Stimulated activated CD8-positive, alpha-beta memory T cell treated with anti-CD3 and anti-CD28 coated beads, Interleukin-7, amount 100 ng/mL, for 48 hours (primary cell): Measurements from ENCODE around the gene PLCG2.
"Not testable (repeated sequence)": the region's sequence is repeated elsewhere in the genome, so short reads cannot be mapped to it uniquely, and the experiment has no call there.

ENCODE experiments used
- DNase-seq, 2 donors: peaks; one replicate each; pipeline ENCODE4 v3.0.0-alpha.2; 2020; ENCODE audit warnings: low read depth in 1 of 2; ENCODE audit errors: extremely low read depth in 1 of 2

Gene PLCG2

DNA sequence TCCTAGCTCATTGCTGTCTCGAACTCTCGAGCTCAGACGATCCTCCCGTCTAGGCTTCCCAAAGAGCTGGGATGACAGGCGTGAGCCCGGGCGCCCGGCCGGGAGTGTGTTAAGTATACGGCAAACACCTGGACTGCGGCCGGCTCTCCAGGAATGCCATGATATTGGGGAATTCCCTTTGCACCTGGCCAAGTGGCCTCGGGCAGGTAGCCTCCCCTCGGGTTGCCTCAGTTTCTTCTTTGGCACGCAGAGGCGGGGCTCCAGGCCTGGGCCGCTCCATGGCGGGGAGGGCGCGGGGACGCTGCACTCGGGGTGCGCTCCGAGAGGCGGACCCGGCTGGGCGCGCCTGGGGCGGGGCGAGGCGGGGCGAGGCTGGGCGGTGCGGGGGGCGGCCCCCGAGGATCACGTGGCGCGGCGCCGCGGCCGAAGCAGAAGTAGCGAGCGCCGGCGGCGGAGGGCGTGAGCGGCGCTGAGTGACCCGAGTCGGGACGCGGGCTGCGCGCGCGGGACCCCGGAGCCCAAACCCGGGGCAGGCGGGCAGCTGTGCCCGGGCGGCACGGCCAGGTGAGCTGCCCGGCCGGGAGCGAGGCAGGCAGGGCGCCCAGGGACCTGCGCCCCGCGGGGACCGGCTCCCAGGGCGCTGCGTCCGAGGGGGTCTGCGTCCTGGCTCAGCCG, at the start of gene PLCG2:
TSS of gene PLCG2 (plus strand) at position 431 of the 675 bp plus-strand sequence. CDS start 6,699 bp downstream, outside the sequence.
- DNase-seq: peak; percentile 43 to 69

DNA sequence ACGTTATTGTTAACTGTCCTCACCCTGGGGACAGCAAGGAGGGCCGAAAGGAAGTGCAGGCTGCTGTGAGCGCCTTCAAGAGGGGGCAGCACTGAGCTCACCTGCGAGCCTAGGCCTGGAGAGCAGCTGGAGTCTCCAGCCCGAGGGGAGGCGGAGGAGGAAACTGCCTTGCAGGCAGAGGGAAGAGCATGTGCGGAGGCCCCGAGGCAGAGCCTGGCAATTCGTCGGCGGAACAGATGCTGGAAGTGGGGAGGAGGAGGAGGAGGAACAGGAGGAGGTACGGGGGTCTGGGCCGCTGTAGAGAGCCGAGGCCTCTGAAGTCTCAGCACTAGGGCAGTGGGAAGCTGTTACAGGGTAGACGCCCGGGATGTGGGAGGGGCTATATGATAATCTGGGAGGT, 49.6 kb upstream of the PLCG2 start:
- no peak for DNase-seq

- peak; percentile 23 to 30 for DNase-seq
Measured at GRCh38 chr16:81730090-81731051, 48.7 kb upstream of the PLCG2 start.

DNA sequence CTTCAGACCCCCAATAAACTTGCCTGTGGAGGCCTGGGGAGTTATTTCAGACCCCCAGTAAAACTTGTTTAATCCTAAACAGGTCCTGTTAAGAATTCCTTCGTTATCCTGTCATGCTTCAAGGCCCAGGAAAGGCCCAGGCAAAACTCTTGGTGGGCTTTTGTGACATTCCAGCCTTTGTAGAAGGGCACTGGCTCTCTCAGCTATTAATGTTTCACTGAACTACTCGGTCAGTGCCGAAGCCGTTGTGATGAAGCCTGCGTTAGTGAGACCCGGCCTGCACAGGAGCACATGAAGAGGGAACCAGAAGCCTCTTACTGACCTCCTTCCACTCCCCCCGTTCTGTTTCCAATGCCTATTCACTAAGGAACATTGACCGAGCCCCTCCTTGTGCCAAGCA, 47.4 kb upstream of the PLCG2 start:
- no peak for DNase-seq

DNA sequence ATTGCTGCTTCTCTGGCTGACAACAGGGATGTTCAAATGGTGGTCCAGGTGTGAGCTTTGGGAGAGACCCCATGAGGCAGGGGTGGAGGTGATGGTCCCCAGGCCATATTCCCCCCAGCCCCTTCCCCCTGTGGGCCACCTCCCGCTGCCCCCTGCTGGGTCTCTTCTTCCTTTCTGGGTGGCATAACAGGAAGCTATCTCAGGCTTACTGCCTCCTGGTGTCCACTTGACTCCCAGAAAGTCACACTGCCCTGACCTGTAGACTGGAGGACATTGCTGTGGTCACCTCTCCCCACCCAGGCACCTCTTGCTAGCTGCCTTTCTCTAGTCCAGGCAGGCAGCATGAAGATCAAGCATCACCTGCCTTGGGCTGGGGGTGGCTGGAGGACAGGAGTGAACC, 46.4 kb upstream of the PLCG2 start:
- DNase-seq: no peak

DNA sequence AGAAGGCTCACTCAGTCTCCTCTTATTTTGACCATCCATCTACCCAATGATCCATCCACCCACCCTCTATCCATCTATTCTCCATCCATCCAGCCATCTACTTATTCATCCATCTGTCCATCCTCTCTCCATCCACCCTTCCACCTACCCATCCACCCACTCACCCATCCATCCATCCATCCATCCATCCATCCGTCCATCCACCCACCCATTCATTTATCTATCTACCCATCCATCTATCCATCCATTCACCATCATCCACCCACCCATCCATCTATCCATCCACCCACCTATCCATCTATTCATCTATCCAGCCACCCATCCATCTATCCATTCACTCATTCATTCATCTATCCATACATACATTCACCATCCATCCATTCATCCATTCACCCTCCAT, 45.8 kb upstream of the PLCG2 start:
- no peak for DNase-seq

DNA sequence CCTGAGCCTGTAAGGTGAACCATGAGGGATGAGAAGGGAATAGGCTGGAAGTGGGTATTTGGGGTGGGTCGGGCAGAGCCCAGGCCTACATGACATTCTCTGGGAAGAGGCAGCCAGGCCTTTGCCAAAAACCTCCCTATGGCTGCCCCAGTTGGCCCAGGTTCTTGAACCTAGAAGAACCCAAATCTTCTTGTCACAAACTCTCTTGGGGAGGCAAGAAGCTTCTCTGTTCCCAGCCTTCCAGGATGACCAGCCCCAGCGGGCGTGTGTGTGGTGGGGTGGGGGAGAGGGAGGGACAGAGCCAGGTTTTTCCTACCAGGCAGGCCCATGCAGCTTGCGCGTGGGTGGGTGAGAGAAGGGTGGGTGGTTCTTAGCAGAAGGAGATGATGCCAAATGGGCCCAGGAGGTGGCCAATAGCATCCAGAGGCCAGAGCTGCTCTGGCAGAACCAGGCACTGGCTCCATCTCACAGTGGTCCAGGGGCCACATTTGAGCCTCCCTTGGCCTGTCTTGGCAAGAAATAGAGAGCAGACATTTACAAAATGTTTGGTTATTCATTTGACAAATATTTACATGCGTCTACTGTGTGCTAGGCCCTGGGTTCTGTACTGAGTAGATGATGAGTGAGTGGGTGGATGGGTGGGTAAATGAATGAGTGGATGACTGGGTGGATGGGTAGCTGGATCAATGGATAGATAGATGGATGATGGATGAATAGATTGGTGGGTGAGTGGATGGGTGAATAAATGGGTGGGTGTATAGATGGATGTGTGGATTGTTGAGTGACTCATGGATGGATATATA, 44.3 kb upstream of the PLCG2 start:
- no peak for DNase-seq

DNA sequence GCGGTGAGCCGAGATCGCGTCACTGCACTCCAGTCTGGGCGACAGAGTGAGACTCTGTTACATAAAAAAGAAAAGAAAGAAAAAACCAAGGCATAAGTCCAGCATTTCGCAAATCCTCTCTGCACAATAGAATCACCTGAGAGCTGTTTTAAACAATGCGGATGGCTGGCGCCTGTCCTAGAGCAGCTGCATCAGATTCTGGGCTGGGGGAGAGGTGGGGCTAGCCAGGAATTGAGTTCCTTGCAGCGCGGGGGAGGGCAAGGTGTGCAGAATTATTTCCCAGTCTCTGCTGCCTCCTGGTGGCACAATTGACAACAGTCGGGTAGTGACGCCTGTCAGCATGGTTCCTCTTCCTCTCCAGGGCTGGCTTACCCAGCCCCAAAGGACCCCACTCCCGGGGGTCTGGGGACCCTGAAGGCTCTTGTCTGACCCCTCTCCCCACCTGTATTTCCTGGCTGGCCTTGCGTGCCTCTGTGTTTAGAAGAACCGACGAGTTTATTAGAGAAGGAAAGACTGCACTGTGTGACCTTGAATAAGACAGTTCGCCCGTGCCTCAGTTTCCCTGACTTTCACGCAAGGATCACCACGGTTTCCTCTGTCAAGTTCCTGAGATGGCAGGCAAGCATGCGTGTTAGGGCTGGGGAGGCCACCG, 41.1 kb upstream of the PLCG2 start:
- DNase-seq: peak; percentile 57 to 74

DNA sequence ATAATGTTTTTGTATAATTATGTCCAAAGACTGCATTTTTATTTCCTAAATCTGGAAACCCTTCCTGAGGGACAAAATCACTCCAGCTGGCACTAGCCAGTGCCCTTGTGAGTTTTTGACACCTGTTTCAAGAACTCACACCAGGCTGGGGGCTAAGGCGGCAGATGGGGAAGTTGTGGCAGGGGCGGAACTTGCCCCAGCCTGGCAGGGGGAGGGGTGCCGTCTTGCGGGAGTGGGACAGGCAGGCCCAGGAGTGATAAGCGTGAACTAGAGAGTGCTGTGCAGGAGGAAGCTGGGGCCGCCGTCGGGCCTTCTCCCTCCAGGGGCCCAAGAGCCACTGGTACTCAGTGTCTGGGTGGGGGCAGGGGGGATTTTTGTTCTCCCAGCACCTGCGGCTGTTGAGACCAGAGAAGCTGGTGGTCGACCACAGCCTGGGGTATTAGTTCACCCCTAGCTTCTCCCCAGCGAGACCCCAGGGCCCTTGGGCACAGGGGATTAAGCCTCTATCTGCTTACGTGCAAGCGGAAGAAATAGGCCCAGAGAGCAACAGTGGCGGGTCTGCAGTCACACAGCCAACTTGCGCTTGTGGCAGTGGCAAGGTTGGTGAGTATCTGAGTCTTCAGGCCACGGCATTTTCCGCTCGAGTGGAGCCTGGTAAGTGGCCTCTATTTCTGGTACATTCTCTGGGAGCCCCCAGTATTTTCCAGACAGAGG, 40.2 kb upstream of the PLCG2 start:
- DNase-seq: no peak

GRCh38 chr16:81739503-81739902, 39.6 kb upstream of the PLCG2 start:
- no peak for DNase-seq

DNA sequence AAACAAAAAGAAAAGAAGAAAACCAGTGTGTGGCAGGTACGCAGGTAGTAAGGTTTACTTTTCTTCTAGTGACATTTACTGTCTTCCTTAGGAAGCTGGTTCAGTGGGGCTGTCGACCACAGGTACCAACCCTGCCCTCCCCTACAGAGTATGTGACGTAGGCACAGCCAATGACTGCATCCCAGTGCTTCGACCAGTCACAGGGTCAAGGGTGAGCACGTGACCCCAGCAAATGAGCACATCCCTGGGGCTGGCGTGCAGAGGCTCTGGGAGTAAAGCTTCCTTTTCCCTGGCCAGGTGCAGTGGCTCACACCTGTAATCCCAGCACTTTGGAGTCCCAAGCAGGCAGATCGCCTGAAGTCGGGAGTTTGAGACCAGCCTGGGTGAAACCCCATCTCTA, 38.9 kb upstream of the PLCG2 start:
- DNase-seq: no peak

DNA sequence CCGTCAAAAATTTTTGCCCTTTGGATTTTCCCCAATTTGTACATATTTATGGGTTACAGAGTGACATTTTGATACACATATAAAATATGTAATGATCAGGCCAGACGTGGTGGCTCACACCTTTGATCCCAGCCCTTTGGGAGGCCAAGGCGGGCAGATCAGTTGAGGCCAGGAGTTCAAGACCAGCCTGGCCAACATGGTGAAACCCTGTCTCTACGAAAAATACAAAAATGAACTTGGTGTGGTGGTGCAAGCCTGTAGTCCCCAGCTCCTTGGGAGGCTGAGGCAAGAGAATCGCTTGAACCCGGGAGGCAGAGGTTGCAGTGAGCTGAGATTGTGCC, 37.7 kb upstream of the PLCG2 start:
- DNase-seq: not testable (repeated sequence)

GRCh38 chr16:81744385-81744784, 34.7 kb upstream of the PLCG2 start:
- no peak for DNase-seq

DNA sequence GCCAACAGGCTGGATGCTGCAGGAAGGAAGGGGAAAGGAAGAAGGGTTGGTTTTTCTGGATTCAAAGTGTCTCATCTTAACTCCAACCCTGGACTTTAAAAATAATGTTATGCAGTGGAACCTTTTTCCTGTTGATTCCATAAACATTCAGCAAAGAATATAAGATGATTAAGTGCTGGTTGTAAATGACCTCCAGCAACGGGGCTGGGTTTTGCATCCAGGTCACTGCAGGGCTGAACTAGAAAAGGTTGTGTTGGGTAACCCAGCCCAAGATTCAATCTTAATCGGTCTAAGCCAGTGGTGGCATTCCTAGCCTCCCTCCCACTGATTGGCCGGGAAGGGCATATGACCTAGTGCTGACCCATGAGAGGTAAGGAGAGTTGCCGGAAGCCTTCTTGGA, 34.2 kb upstream of the PLCG2 start:
- no peak for DNase-seq

GRCh38 chr16:81745704-81746558, 33.2 kb upstream of the PLCG2 start:
- DNase-seq: peak; percentile 42 to 58

- no peak for DNase-seq
Measured at GRCh38 chr16:81746566-81746965, 32.5 kb upstream of the PLCG2 start.

DNA sequence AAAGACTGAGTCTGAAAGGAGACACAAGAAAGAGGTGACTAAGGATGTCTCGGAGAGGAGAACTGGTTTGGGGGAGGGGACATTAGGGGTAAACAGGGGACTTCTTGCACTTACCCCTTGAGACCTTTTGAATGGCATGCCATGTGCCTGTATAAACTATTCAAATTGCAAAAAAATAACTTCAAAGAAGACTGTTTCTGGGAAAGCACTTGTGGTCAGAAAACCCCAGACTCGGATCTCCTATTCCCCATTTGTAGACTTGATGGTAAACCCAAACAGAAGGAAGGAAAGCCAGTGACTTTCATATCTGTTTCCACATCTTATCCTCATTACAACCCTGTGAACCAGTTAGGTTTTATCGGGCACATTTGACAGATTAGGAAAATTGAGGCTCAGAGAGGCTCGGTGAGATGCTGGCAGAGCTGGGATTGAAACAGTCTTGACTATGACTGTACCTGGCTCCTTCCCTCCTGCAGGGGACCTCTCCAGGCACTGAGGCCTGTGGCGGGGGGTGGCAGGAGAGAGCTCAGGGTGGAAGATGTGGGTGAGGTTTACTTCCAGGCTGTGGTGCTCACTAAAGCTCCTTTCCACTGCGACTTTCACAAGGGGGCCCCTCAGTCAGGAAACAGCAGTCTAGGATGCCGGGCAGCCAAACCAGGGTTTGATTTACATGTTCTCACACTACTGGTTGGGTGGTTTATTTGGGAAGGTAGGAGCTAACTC, 30.5 kb upstream of the PLCG2 start:
- DNase-seq: no peak

- no peak for DNase-seq
Measured at GRCh38 chr16:81752225-81752875, 26.7 kb upstream of the PLCG2 start.
